Ascending aorta (tissue), 2 donors: Measurements from ENCODE around the gene NDST1. TPM values are rescaled to one million over a fixed set of nuclear protein-coding genes. Genes with fewer than 3 reads are reported as not detected.
A peak's percentile ranks its signal among the peaks of the same experiment; 100 is the strongest.

ENCODE experiments used
- DNase-seq, 2 donors: peaks; one replicate each; pipeline ENCODE4 v3.0.0-alpha.2; 2019; ENCODE audit warnings: low spot score in 2 of 2
- H3K27ac ChIP-seq, 2 donors: fragments of 200-600 bp; sonication (generic); one replicate each; pipeline ENCODE4 v1.5.1; 2016 to 2017; ENCODE audit warnings: mild to moderate bottlenecking in 1 of 2
- H3K27me3 ChIP-seq: fragments of 200-600 bp; sonication (generic); one replicate; pipeline ENCODE4 v1.5.1; 2017
- H3K36me3 ChIP-seq, 2 donors: fragments of 200-600 bp; sonication (generic); one replicate each; pipeline ENCODE4 v1.5.1; 2016
- H3K4me1 ChIP-seq, 2 donors: fragments of 200-600 bp; sonication (generic); one replicate each; pipeline ENCODE4 v1.5.1; 2016 to 2017; ENCODE audit warnings: mild to moderate bottlenecking in 1 of 2
- H3K4me3 ChIP-seq, 2 donors: fragments of 200-600 bp; sonication (generic); one replicate each; pipeline ENCODE4 v1.5.1; 2016 to 2017; ENCODE audit warnings: mild to moderate bottlenecking in 1 of 2
- H3K9me3 ChIP-seq, 2 donors: fragments of 200-600 bp; sonication (generic); one replicate each; pipeline ENCODE4 v1.5.1; 2016
- CTCF ChIP-seq, 3 experiments: fragments of 200-600 bp in 2 of 3; fragments of 450-650 bp in 1 of 3; sonication (generic) in 2 of 3; IDR thresholded peaks; one replicate each; pipeline ENCODE4 v1.5.1; 2016 to 2019; ENCODE audit warnings: antibody characterized with exemption in 3 of 3, mild to moderate bottlenecking in 1 of 3, moderate library complexity in 1 of 3
- intact Hi-C: fragments of 100-400 bp; cut with DNase I; formaldehyde crosslinking; loops from one replicate; pipeline ENCODE4 v1.15.1; 2023
- total RNA-seq: library from RNA; depleted of rRNA; stranded (reverse); fragments of >200 nt; gene quantifications from one replicate; pipeline ENCODE4 v1.1.0, GENCODE V29; 2016

Gene NDST1
- total RNA-seq, 1 donor from 2014 or later, result 71.5 TPM

- intact Hi-C loops, result loop anchor here (2.0 to 10.0 kb wide), 3 partner anchors 35 to 297 kb away; no protein-coding TSS in a partner anchor
- peak in 1 of 2 donors; percentile 72 for DNase-seq
Observed at GRCh38 chr5:150487199-150488061, 20.5 kb upstream of the NDST1 start.

GRCh38 chr5:150488519-150489359 lies 19.2 kb upstream of the NDST1 start:
- Histone ChIP-seq H3K4me3 (peak overlapping the region in 1 of 2 donors; percentile 98), H3K4me1 (peaks cover 54 to 70% of the 10 kb centered on the region in 2 donors), H3K9me3 (no peaks in the 10 kb centered on the region), H3K27ac (peak overlapping the region; percentile 95 to 97), H3K27me3 (no peaks in the 10 kb centered on the region), H3K36me3 (no peaks in the 10 kb centered on the region)
- TF ChIP-seq CTCF (IDR thresholded peaks at IDR 0.05), result no peak
- peak in 1 of 2 donors; percentile 92 for DNase-seq
- intact Hi-C loops, result loop anchor here (2.0 to 10.0 kb wide), 3 partner anchors 36 to 296 kb away; no protein-coding TSS in a partner anchor

More at GRCh38 chr5:150487199-150488061, 20.5 kb upstream of the NDST1 start:
- TF ChIP-seq CTCF (IDR thresholded peaks at IDR 0.05), result peak in 1 of 3 experiments; percentile 34
- Histone ChIP-seq H3K4me1 (peaks cover 53 to 58% of the 10 kb centered on the region in 2 donors), H3K4me3 (peak overlapping the region; percentile 87 to 98), H3K36me3 (no peaks in the 10 kb centered on the region), H3K27me3 (no peaks in the 10 kb centered on the region), H3K9me3 (no peaks in the 10 kb centered on the region), H3K27ac (peak overlapping the region; percentile 95 to 97)

GRCh38 chr5:150489360-150490295 lies 18.3 kb upstream of the NDST1 start:
- no peak for TF ChIP-seq CTCF (IDR thresholded peaks at IDR 0.05)
- H3K9me3 ChIP-seq, result no peaks in the 10 kb centered on the region
- no peak for DNase-seq
- H3K27ac ChIP-seq, result peak overlapping the region; percentile 95 to 97
- no peaks in the 10 kb centered on the region for H3K27me3 ChIP-seq
- H3K4me3 ChIP-seq, result peak overlapping the region in 1 of 2 donors; percentile 98
- H3K4me1 ChIP-seq, result peaks cover 54 to 70% of the 10 kb centered on the region in 2 donors
- no peaks in the 10 kb centered on the region for H3K36me3 ChIP-seq
- intact Hi-C loops, result loop anchor here (2.0 to 10.0 kb wide), 3 partner anchors 37 to 295 kb away; no protein-coding TSS in a partner anchor

GRCh38 chr5:150490296-150490669 lies 17.6 kb upstream of the NDST1 start:
- no peak overlapping the region for H3K4me3 ChIP-seq
- peak overlapping the region; percentile 95 to 97 for H3K27ac ChIP-seq
- H3K9me3 ChIP-seq, result no peaks in the 10 kb centered on the region
- TF ChIP-seq CTCF (IDR thresholded peaks at IDR 0.05), result no peak
- no peaks in the 10 kb centered on the region for H3K36me3 ChIP-seq
- no peak for DNase-seq
- H3K4me1 ChIP-seq, result peaks cover 53 to 69% of the 10 kb centered on the region in 2 donors
- intact Hi-C loops, result no loop called here
- H3K27me3 ChIP-seq, result no peaks in the 10 kb centered on the region

GRCh38 chr5:150490754-150491153 lies 17.2 kb upstream of the NDST1 start:
- no peak for TF ChIP-seq CTCF (IDR thresholded peaks at IDR 0.05)
- Histone ChIP-seq H3K4me3 (no peak overlapping the region), H3K4me1 (peaks cover 50 to 66% of the 10 kb centered on the region in 2 donors), H3K9me3 (no peaks in the 10 kb centered on the region), H3K27me3 (no peaks in the 10 kb centered on the region), H3K27ac (peak overlapping the region; percentile 95 to 97), H3K36me3 (no peaks in the 10 kb centered on the region)
- DNase-seq, result no peak
- intact Hi-C loops, result no loop called here
